DND-41 (cell line): ENCODE data around the gene INO80D.

Source experiments
- EZH2 ChIP-seq: IDR thresholded peaks from 3 replicates; pipeline ENCODE4 v1.6.1; 2012; ENCODE audit warnings: borderline replicate concordance, low read depth, mild to moderate bottlenecking, moderate library complexity, low read length, inconsistent platforms; ENCODE audit not compliant: severe bottlenecking
- TF ChIP-seq, protein P1 (sequence below): IDR thresholded peaks from 2 replicates; pipeline ENCODE4 v1.5.1; 2012; ENCODE audit warnings: borderline replicate concordance, low read length, moderate library complexity, mild to moderate bottlenecking; ENCODE audit not compliant: poor library complexity, severe bottlenecking; ENCODE audit errors: extremely low read depth

DNA sequence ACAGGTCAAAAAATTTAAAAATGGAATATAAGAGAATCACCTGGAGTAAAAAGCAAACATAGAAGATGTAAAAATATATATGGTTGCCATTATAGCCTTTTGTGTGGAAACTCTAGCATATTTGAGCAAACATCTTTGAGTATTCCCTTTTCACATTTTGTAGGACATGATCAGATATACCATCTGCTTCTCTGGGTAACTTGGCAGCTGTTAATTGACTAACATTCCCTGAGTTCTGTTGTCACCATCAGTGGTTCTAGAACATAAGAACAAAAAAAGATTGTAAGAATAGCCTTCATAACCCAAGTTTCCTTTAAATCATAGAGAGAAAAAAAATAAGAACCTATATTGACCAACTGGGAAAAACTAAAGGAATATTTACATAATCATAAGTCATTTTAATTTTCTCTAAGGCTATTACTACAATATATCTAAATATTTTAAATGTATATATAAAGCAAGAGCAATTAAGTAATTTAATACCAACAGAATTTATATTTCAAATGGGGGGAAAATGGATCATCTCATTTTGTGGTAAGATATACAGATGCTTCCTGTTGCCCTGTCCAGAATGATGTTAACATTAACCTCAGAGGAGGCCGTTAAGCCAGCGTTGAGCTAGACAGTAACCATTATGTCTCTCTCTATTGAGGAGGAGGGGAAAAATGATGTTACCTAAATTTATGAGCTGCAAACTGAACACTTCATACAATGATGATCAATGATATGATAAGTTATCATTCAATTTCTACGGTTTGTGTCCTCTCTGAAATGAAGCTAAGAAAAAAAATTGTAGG, 9.8 kb upstream of the INO80D start:
- TF ChIP-seq, protein P1, sequence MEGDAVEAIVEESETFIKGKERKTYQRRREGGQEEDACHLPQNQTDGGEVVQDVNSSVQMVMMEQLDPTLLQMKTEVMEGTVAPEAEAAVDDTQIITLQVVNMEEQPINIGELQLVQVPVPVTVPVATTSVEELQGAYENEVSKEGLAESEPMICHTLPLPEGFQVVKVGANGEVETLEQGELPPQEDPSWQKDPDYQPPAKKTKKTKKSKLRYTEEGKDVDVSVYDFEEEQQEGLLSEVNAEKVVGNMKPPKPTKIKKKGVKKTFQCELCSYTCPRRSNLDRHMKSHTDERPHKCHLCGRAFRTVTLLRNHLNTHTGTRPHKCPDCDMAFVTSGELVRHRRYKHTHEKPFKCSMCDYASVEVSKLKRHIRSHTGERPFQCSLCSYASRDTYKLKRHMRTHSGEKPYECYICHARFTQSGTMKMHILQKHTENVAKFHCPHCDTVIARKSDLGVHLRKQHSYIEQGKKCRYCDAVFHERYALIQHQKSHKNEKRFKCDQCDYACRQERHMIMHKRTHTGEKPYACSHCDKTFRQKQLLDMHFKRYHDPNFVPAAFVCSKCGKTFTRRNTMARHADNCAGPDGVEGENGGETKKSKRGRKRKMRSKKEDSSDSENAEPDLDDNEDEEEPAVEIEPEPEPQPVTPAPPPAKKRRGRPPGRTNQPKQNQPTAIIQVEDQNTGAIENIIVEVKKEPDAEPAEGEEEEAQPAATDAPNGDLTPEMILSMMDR, result no peak
- no peak for TF ChIP-seq EZH2
